Astrocyte (in vitro differentiated cells and primary cell): ENCODE measurements around the gene MAN1C1. TPM values are rescaled to one million over a fixed set of nuclear protein-coding genes. Genes with fewer than 3 reads are reported as not detected.

Experiments
- DNase-seq: peaks from one replicate; pipeline ENCODE4 v3.0.0-alpha.2; 2010; ENCODE audit warnings: low read depth
- FAIRE-seq: peaks from 2 replicates; lab custom pipeline; 2011; peaks lifted over from hg19 to GRCh38; lab: Jason Lieb, UNC
- H2AFZ ChIP-seq: 2 replicates; pipeline ENCODE4 v1.6.0; 2012; ENCODE audit warnings: low read depth, low read length, inconsistent platforms
- H3K27ac ChIP-seq: 2 replicates; pipeline ENCODE4 v1.5.1; 2011; ENCODE audit warnings: low read depth, low read length, inconsistent platforms
- H3K27me3 ChIP-seq: 2 replicates; pipeline ENCODE4 v1.6.0; 2011; ENCODE audit warnings: low read length, inconsistent platforms; ENCODE audit not compliant: insufficient read depth
- H3K36me3 ChIP-seq: 2 replicates; pipeline ENCODE4 v1.5.1; 2011; ENCODE audit warnings: low read length, inconsistent platforms; ENCODE audit not compliant: insufficient read depth
- H3K4me1 ChIP-seq: 2 replicates; pipeline ENCODE4 v1.5.1; 2011; ENCODE audit warnings: low read length, inconsistent platforms; ENCODE audit not compliant: insufficient read depth
- H3K4me2 ChIP-seq: 2 replicates; pipeline ENCODE4 v1.6.0; 2012; ENCODE audit warnings: low read length, inconsistent platforms
- H3K4me3 ChIP-seq: 2 replicates; pipeline ENCODE4 v1.5.1; 2011; ENCODE audit warnings: low read depth, mild to moderate bottlenecking, low read length, inconsistent platforms; ENCODE audit not compliant: insufficient read depth
- H3K79me2 ChIP-seq: 2 replicates; pipeline ENCODE4 v1.6.0; 2012; ENCODE audit warnings: mild to moderate bottlenecking, low read length, inconsistent platforms; ENCODE audit not compliant: insufficient read depth
- H3K9ac ChIP-seq: 2 replicates; pipeline ENCODE4 v1.6.0; 2012; ENCODE audit warnings: mild to moderate bottlenecking, low read length, inconsistent platforms
- H3K9me3 ChIP-seq: 2 replicates; pipeline ENCODE4 v1.5.1; 2012; ENCODE audit warnings: low read depth, mild to moderate bottlenecking, low read length, inconsistent platforms; ENCODE audit not compliant: insufficient read depth
- H4K20me1 ChIP-seq: 2 replicates; pipeline ENCODE4 v1.6.0; 2012; ENCODE audit warnings: low read length, inconsistent platforms; ENCODE audit not compliant: insufficient read depth
- H3K27ac Mint-ChIP-seq: one replicate; pipeline ENCODE4 v1.8.0; 2021; ENCODE audit warnings: mild to moderate bottlenecking, mixed read lengths; ENCODE audit not compliant: unreplicated experiment
- H3K27me3 Mint-ChIP-seq: one replicate; pipeline ENCODE4 v1.8.0; 2021; ENCODE audit warnings: low read depth, mixed read lengths; ENCODE audit not compliant: unreplicated experiment
- H3K36me3 Mint-ChIP-seq: one replicate; pipeline ENCODE4 v1.8.0; 2021; ENCODE audit warnings: low read depth, mixed read lengths; ENCODE audit not compliant: unreplicated experiment
- H3K4me1 Mint-ChIP-seq: one replicate; pipeline ENCODE4 v1.8.0; 2021; ENCODE audit warnings: low read depth, mixed read lengths; ENCODE audit not compliant: unreplicated experiment
- H3K4me3 Mint-ChIP-seq: one replicate; pipeline ENCODE4 v1.8.0; 2021; ENCODE audit warnings: mild to moderate bottlenecking, moderate library complexity, mixed read lengths; ENCODE audit not compliant: unreplicated experiment
- H3K9me3 Mint-ChIP-seq: one replicate; pipeline ENCODE4 v1.8.0; 2021; ENCODE audit warnings: mild to moderate bottlenecking, mixed read lengths; ENCODE audit not compliant: unreplicated experiment
- CTCF ChIP-seq: IDR thresholded peaks from 2 replicates; pipeline ENCODE4 v1.5.1; 2011; ENCODE audit warnings: low read depth, mild to moderate bottlenecking, inconsistent platforms, low read length, moderate library complexity; ENCODE audit not compliant: insufficient read depth
- EZH2 ChIP-seq: IDR thresholded peaks from 2 replicates; pipeline ENCODE4 v1.6.1; 2012; ENCODE audit warnings: mild to moderate bottlenecking, low read length, inconsistent platforms; ENCODE audit not compliant: insufficient read depth
- total RNA-seq: library from RNA; stranded (reverse); gene quantifications from 2 replicates; pipeline ENCODE4 v1.2.1, GENCODE V29; 2021

Gene MAN1C1
- total RNA-seq, 1 donor from 2014 or later, result 0.86 TPM

- DNase-seq (no peak), FAIRE-seq (no peak)
- no peaks in the 10 kb centered on the region for H3K36me3 ChIP-seq
- H3K27me3 ChIP-seq, result peaks cover 8% of the 10 kb centered on the region
- H3K4me2 ChIP-seq, result no peak overlapping the region
- no peaks in the 10 kb centered on the region for H3K9me3 ChIP-seq
- H3K27me3 Mint-ChIP-seq, result peaks cover 27% of the 10 kb centered on the region
- no peak overlapping the region for H2AFZ ChIP-seq
- TF ChIP-seq EZH2 (no peak), CTCF (no peak)
- H3K4me3 Mint-ChIP-seq, result no peak overlapping the region
- H3K27ac ChIP-seq, result no peak overlapping the region
- no peak overlapping the region for H3K27ac Mint-ChIP-seq
- no peak overlapping the region for H3K4me3 ChIP-seq
- H3K9ac ChIP-seq, result no peak overlapping the region
- H3K9me3 Mint-ChIP-seq, result peaks cover 5% of the 10 kb centered on the region
- H4K20me1 ChIP-seq, result no peaks in the 10 kb centered on the region
- H3K36me3 Mint-ChIP-seq, result no peaks in the 10 kb centered on the region
- no peaks in the 10 kb centered on the region for H3K4me1 Mint-ChIP-seq
- H3K79me2 ChIP-seq, result no peaks in the 10 kb centered on the region
- H3K4me1 ChIP-seq, result no peaks in the 10 kb centered on the region
These were observed 37.0 kb upstream of the MAN1C1 start for GRCh38 chr1:25579292-25580252.

GRCh38 chr1:25580927-25581326 is 35.7 kb upstream of the MAN1C1 start:
- H2AFZ ChIP-seq, result no peak overlapping the region
- Mint-ChIP-seq H3K36me3 (no peaks in the 10 kb centered on the region), H3K27me3 (peaks cover 29% of the 10 kb centered on the region), H3K9me3 (peaks cover 5% of the 10 kb centered on the region), H3K27ac (no peak overlapping the region), H3K4me3 (no peak overlapping the region), H3K4me1 (no peaks in the 10 kb centered on the region)
- H3K27me3 ChIP-seq, result peaks cover 8% of the 10 kb centered on the region
- no peaks in the 10 kb centered on the region for H3K79me2 ChIP-seq
- FAIRE-seq, result no peak
- no peak overlapping the region for H3K4me3 ChIP-seq
- no peaks in the 10 kb centered on the region for H3K9me3 ChIP-seq
- no peak for DNase-seq
- no peak overlapping the region for H3K4me2 ChIP-seq
- no peaks in the 10 kb centered on the region for H3K4me1 ChIP-seq
- TF ChIP-seq CTCF, result no peak
- no peak for TF ChIP-seq EZH2
- no peak overlapping the region for H3K27ac ChIP-seq
- H3K9ac ChIP-seq, result no peak overlapping the region
- H3K36me3 ChIP-seq, result no peaks in the 10 kb centered on the region
- no peaks in the 10 kb centered on the region for H4K20me1 ChIP-seq

- H3K4me1 Mint-ChIP-seq, result no peaks in the 10 kb centered on the region
- no peak overlapping the region for H2AFZ ChIP-seq
These were observed 34.8 kb upstream of the MAN1C1 start for GRCh38 chr1:25581764-25582163.

More at GRCh38 chr1:25581764-25582163, 34.8 kb upstream of the MAN1C1 start:
- Histone ChIP-seq H3K36me3 (no peaks in the 10 kb centered on the region), H3K4me2 (no peak overlapping the region), H3K27ac (no peak overlapping the region), H3K9me3 (no peaks in the 10 kb centered on the region), H4K20me1 (no peaks in the 10 kb centered on the region), H3K9ac (no peak overlapping the region), H3K4me3 (no peak overlapping the region), H3K4me1 (no peaks in the 10 kb centered on the region), H3K27me3 (peaks cover 8% of the 10 kb centered on the region), H3K79me2 (no peaks in the 10 kb centered on the region)
- no peak for FAIRE-seq
- peaks cover 30% of the 10 kb centered on the region for H3K27me3 Mint-ChIP-seq
- peaks cover 5% of the 10 kb centered on the region for H3K9me3 Mint-ChIP-seq
- no peaks in the 10 kb centered on the region for H3K36me3 Mint-ChIP-seq
- H3K27ac Mint-ChIP-seq, result no peak overlapping the region
- no peak for DNase-seq
- H3K4me3 Mint-ChIP-seq, result no peak overlapping the region
- TF ChIP-seq EZH2, result no peak
- no peak for TF ChIP-seq CTCF
